Tibial artery (tissue), 4 donors: ENCODE results near the gene DPF3.

Experiments used
- DNase-seq, 2 donors: peaks; one replicate each; pipeline ENCODE4 v3.0.0-alpha.2; 2019
- H3K27ac ChIP-seq, 2 donors: fragments of 200-600 bp; sonication (generic) in 1 of 2; 1 replicate in 1 of 2; 2 replicates in 1 of 2; pipeline ENCODE4 v1.5.1; 2018 to 2019; ENCODE audit warnings: mild to moderate bottlenecking in 1 of 2
- H3K27me3 ChIP-seq, 2 donors: fragments of 200-600 bp; sonication (generic) in 1 of 2; one replicate each; pipeline versions ENCODE4 v1.5.1 to v1.6.0; 2016 to 2019
- H3K36me3 ChIP-seq, 3 donors: fragments of 200-600 bp; sonication (generic) in 2 of 3; one replicate each; pipeline ENCODE4 v1.5.1; 2016 to 2019; ENCODE audit warnings: mild to moderate bottlenecking in 2 of 3
- H3K4me1 ChIP-seq, 4 donors: fragments of 200-600 bp; sonication (generic) in 2 of 4; 1 replicate in 3 of 4; 2 replicates in 1 of 4; pipeline ENCODE4 v1.5.1; 2016 to 2019
- H3K4me3 ChIP-seq, 2 donors: fragments of 200-600 bp; sonication (generic) in 1 of 2; 1 replicate in 1 of 2; 2 replicates in 1 of 2; pipeline ENCODE4 v1.5.1; 2018 to 2019; ENCODE audit warnings: mild to moderate bottlenecking in 2 of 2
- H3K9me3 ChIP-seq, 3 donors: fragments of 200-600 bp; sonication (generic) in 1 of 3; one replicate each; pipeline ENCODE4 v1.5.1; 2016 to 2019
- CTCF ChIP-seq, 2 experiments: fragments of 200-600 bp in 1 of 2; fragments of 450-650 bp in 1 of 2; IDR thresholded peaks; one replicate each; pipeline ENCODE4 v1.5.1; 2017 to 2019; ENCODE audit warnings: antibody characterized with exemption in 2 of 2, mild to moderate bottlenecking in 1 of 2, moderate library complexity in 1 of 2
- intact Hi-C: fragments of 100-400 bp; cut with DNase I; formaldehyde crosslinking; loops from one replicate; pipeline ENCODE4 v1.15.0; 2023; ENCODE audit warnings: low total_unique reads

The DPF3 gene

GRCh38 chr14:72898448-72898847 lies 4.5 kb upstream of the DPF3 start:
- intact Hi-C loops: no loop called here
- DNase-seq: no peak
- Histone ChIP-seq H3K4me1 (peaks cover 0 to 9% (median 7%) of the 10 kb centered on the region in 4 donors), H3K9me3 (no peaks in the 10 kb centered on the region), H3K27ac (peak overlapping the region; percentile 27 to 52), H3K4me3 (no peak overlapping the region), H3K36me3 (no peaks in the 10 kb centered on the region), H3K27me3 (no peaks in the 10 kb centered on the region)
- TF ChIP-seq CTCF (IDR thresholded peaks at IDR 0.05): no peak

- intact Hi-C loops: no loop called here
- peaks cover 0 to 23% (median 15%) of the 10 kb centered on the region in 4 donors for H3K4me1 ChIP-seq
- H3K36me3 ChIP-seq: no peaks in the 10 kb centered on the region
- H3K27ac ChIP-seq: peak overlapping the region; percentile 56 to 60
- H3K9me3 ChIP-seq: no peaks in the 10 kb centered on the region
- H3K27me3 ChIP-seq: no peaks in the 10 kb centered on the region
- peak overlapping the region; percentile 55 to 79 for H3K4me3 ChIP-seq
- TF ChIP-seq CTCF (IDR thresholded peaks at IDR 0.05): no peak
- no peak for DNase-seq
Measured at GRCh38 chr14:72894623-72895378, 900 bp upstream of the DPF3 start.

- Histone ChIP-seq H3K4me3 (peak overlapping the region; percentile 55 to 79), H3K36me3 (no peaks in the 10 kb centered on the region), H3K27ac (peak overlapping the region; percentile 56 to 60), H3K27me3 (no peaks in the 10 kb centered on the region), H3K4me1 (peaks cover 0 to 23% (median 15%) of the 10 kb centered on the region in 4 donors), H3K9me3 (no peaks in the 10 kb centered on the region)
- intact Hi-C loops: no loop called here
- DNase-seq: no peak
- no peak for TF ChIP-seq CTCF (IDR thresholded peaks at IDR 0.05)
Measured at GRCh38 chr14:72894323-72894622, 372 bp upstream of the DPF3 start.

GRCh38 chr14:72892879-72893635 lies 844 bp downstream of the DPF3 start:
- Histone ChIP-seq H3K36me3 (no peaks in the 10 kb centered on the region), H3K27me3 (no peaks in the 10 kb centered on the region), H3K4me3 (peak overlapping the region; percentile 55 to 79), H3K9me3 (no peaks in the 10 kb centered on the region), H3K4me1 (peaks cover 0 to 23% (median 12%) of the 10 kb centered on the region in 4 donors), H3K27ac (peak overlapping the region; percentile 41 to 51)
- intact Hi-C loops: no loop called here
- no peak for DNase-seq
- no peak for TF ChIP-seq CTCF (IDR thresholded peaks at IDR 0.05)

GRCh38 chr14:72892103-72892878 lies 1.6 kb downstream of the DPF3 start:
- H3K27me3 ChIP-seq: no peaks in the 10 kb centered on the region
- H3K4me3 ChIP-seq: peak overlapping the region; percentile 55 to 79
- peaks cover 0 to 23% (median 12%) of the 10 kb centered on the region in 4 donors for H3K4me1 ChIP-seq
- intact Hi-C loops: no loop called here
- no peak for TF ChIP-seq CTCF (IDR thresholded peaks at IDR 0.05)
- no peaks in the 10 kb centered on the region for H3K9me3 ChIP-seq
- no peaks in the 10 kb centered on the region for H3K36me3 ChIP-seq
- H3K27ac ChIP-seq: peak overlapping the region in 1 of 2 donors; percentile 41
- DNase-seq: no peak
